Measurements from ENCODE around the gene TAF4.

TAF4 gene

GRCh38 chr20:62044631-62045030 lies 21.1 kb downstream of the TAF4 start:
- no peak for DNase-seq (ENCODE audit: low read depth, low spot score)

GRCh38 chr20:62043131-62043914 lies 22.4 kb downstream of the TAF4 start:
- DNase-seq (ENCODE audit: low read depth, low spot score): no peak

GRCh38 chr20:62042025-62042820 lies 23.5 kb downstream of the TAF4 start:
- DNase-seq (ENCODE audit: low read depth, low spot score): no peak

- no peak for DNase-seq (ENCODE audit: low read depth, low spot score)
Observed at GRCh38 chr20:62040933-62041332, 24.7 kb downstream of the TAF4 start.

- no peak for DNase-seq (ENCODE audit: low read depth, low spot score)
Observed at GRCh38 chr20:62040381-62040922, 25.2 kb downstream of the TAF4 start.

GRCh38 chr20:62039738-62040137 lies 25.9 kb downstream of the TAF4 start:
- DNase-seq (ENCODE audit: low read depth, low spot score): no peak

GRCh38 chr20:62032609-62033368 lies 32.9 kb downstream of the TAF4 start:
- DNase-seq (ENCODE audit: low read depth, low spot score): no peak

- DNase-seq (ENCODE audit: low read depth, low spot score): no peak
Observed at GRCh38 chr20:62031462-62032092, 34.1 kb downstream of the TAF4 start.

GRCh38 chr20:62030834-62031434 lies 34.7 kb downstream of the TAF4 start:
- DNase-seq (ENCODE audit: low read depth, low spot score): no peak

GRCh38 chr20:62030357-62030756 lies 35.3 kb downstream of the TAF4 start:
- no peak for DNase-seq (ENCODE audit: low read depth, low spot score)

- no peak for DNase-seq (ENCODE audit: low read depth, low spot score)
Observed at GRCh38 chr20:62029949-62030348, 35.7 kb downstream of the TAF4 start.

GRCh38 chr20:62029296-62029695 lies 36.4 kb downstream of the TAF4 start:
- no peak for DNase-seq (ENCODE audit: low read depth, low spot score)

- no peak for DNase-seq (ENCODE audit: low read depth, low spot score)
Observed at GRCh38 chr20:62028384-62028783, 37.3 kb downstream of the TAF4 start.

- DNase-seq (ENCODE audit: low read depth, low spot score): no peak
Observed at GRCh38 chr20:62027698-62028321, 37.9 kb downstream of the TAF4 start.

- no peak for DNase-seq (ENCODE audit: low read depth, low spot score)
Observed at GRCh38 chr20:62027116-62027515, 38.6 kb downstream of the TAF4 start.

GRCh38 chr20:62026564-62026856 lies 39.2 kb downstream of the TAF4 start:
- DNase-seq (ENCODE audit: low read depth, low spot score): no peak

- no peak for DNase-seq (ENCODE audit: low read depth, low spot score)
Observed at GRCh38 chr20:62025832-62026563, 39.7 kb downstream of the TAF4 start.

GRCh38 chr20:62025394-62025793 lies 40.3 kb downstream of the TAF4 start:
- DNase-seq (ENCODE audit: low read depth, low spot score): no peak

GRCh38 chr20:62023935-62024334 lies 41.7 kb downstream of the TAF4 start:
- no peak for DNase-seq (ENCODE audit: low read depth, low spot score)

GRCh38 chr20:62022575-62023139 lies 43.0 kb downstream of the TAF4 start:
- DNase-seq (ENCODE audit: low read depth, low spot score): no peak
